Lower leg skin (tissue), 4 donors: ENCODE data around the gene PPP2R3C. TPM values are rescaled to one million over a fixed set of nuclear protein-coding genes. Genes with fewer than 3 reads are reported as not detected.
"Not testable (repeated sequence)": the region's sequence is repeated elsewhere in the genome, so short reads cannot be mapped to it uniquely, and the experiment has no call there.

ENCODE experiments used
- DNase-seq, 2 donors: peaks; one replicate each; pipeline ENCODE4 v3.0.0-alpha.2; 2019; ENCODE audit warnings: low spot score in 2 of 2
- H3K4me3 ChIP-seq: fragments of 200-600 bp; sonication (generic); 2 replicates; pipeline ENCODE4 v1.5.1; 2017; ENCODE audit warnings: mild to moderate bottlenecking, low read depth; ENCODE audit not compliant: poor library complexity, severe bottlenecking
- POLR2A ChIP-seq, 2 donors: fragments of 450-650 bp; IDR thresholded peaks; one replicate each; pipeline ENCODE4 v1.6.1; 2016 to 2017; ENCODE audit warnings: antibody characterized with exemption in 2 of 2, mild to moderate bottlenecking in 1 of 2, moderate library complexity in 1 of 2
- WGBS, 2 donors: methylation state at CpG; one replicate each; pipeline ENCODE4 v1.1.5; 2018; 5-methylcytosine and 5-hydroxymethylcytosine counted together
- intact Hi-C: fragments of 100-400 bp; cut with DNase I; formaldehyde crosslinking; loops from one replicate; pipeline ENCODE4 v1.15.0; 2023; ENCODE audit warnings: low total_unique reads
- total RNA-seq, 4 donors: library from RNA; depleted of rRNA; stranded (reverse); fragments of >200 nt; gene quantifications; one replicate each; pipeline ENCODE4 v1.1.0, GENCODE V29; 2016
- TF ChIP-seq, protein P1 (sequence below), 3 donors: fragments of 450-650 bp; IDR thresholded peaks; one replicate each; pipeline ENCODE4 v1.5.1; 2016; ENCODE audit warnings: antibody characterized with exemption in 3 of 3, mild to moderate bottlenecking in 3 of 3, moderate library complexity in 2 of 3

The PPP2R3C gene
- total RNA-seq, 4 donors from 2014 or later = 4.3 to 20.8 (median 6.8) TPM

GRCh38 chr14:35114036-35114435, 7.8 kb downstream of the PPP2R3C start:
- no peak for DNase-seq
- intact Hi-C loops = no loop called here
- WGBS, 2 donors = 87 to 89% methylated on average over 2 of the region's 2 CpGs

GRCh38 chr14:35113308-35113950, 8.4 kb downstream of the PPP2R3C start:
- TF ChIP-seq, protein P1, sequence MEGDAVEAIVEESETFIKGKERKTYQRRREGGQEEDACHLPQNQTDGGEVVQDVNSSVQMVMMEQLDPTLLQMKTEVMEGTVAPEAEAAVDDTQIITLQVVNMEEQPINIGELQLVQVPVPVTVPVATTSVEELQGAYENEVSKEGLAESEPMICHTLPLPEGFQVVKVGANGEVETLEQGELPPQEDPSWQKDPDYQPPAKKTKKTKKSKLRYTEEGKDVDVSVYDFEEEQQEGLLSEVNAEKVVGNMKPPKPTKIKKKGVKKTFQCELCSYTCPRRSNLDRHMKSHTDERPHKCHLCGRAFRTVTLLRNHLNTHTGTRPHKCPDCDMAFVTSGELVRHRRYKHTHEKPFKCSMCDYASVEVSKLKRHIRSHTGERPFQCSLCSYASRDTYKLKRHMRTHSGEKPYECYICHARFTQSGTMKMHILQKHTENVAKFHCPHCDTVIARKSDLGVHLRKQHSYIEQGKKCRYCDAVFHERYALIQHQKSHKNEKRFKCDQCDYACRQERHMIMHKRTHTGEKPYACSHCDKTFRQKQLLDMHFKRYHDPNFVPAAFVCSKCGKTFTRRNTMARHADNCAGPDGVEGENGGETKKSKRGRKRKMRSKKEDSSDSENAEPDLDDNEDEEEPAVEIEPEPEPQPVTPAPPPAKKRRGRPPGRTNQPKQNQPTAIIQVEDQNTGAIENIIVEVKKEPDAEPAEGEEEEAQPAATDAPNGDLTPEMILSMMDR (IDR thresholded peaks at IDR 0.05) = no peak
- no peak for TF ChIP-seq POLR2A (IDR thresholded peaks at IDR 0.05)
- no peak overlapping the region for H3K4me3 ChIP-seq
- DNase-seq = no peak
- WGBS, 2 donors = 91 to 93% methylated on average over 4 of the region's 4 CpGs
- intact Hi-C loops = no loop called here

More at GRCh38 chr14:35114036-35114435, 7.8 kb downstream of the PPP2R3C start:
- no peak for TF ChIP-seq POLR2A (IDR thresholded peaks at IDR 0.05)
- TF ChIP-seq, protein P1 (IDR thresholded peaks at IDR 0.05) = no peak
- no peak overlapping the region for H3K4me3 ChIP-seq

DNA sequence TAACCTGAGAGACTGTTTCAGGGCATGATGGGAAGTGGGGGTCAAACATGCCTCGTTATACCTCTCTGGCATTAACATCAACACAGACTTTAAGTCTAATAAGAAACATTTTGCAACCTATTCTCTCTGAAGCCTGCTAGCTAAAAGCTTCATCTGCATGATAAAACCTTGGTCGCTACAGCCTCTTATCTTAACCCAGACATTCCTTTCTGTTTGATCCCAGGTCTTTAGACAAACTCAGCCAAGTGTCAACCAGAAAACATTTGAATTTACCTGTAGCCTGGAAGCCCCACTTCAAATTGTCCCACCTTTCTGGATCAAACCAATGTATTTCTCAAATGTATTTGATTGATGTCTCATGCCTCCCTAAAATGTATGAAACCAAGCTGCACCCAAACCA, 9.1 kb downstream of the PPP2R3C start:
- no peak for DNase-seq
- intact Hi-C loops = no loop called here
- WGBS, 2 donors = 94 to 95% methylated on average over 2 of the region's 2 CpGs
- TF ChIP-seq POLR2A (IDR thresholded peaks at IDR 0.05) = no peak
- TF ChIP-seq, protein P1 (IDR thresholded peaks at IDR 0.05) = no peak
- no peak overlapping the region for H3K4me3 ChIP-seq

DNA sequence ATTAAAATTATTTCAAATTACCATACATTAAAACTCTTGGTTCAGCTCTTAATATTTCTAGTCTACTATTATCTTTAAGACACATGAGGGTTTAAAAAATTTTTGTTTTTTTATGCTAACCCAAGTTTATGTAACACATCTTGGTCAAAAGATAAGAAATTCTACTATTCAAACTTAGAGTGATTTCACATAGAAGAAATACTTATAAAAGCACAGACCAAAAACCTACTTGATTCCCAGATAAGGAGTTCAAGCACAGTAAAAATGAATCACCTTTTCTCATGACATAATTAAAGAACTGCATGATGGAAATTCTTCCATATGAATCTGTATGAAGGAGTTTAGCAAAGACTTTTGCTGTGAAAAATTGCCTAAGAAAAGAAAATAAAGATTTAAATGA, 13.9 kb downstream of the PPP2R3C start:
- DNase-seq = no peak
- no peak overlapping the region for H3K4me3 ChIP-seq
- intact Hi-C loops = no loop called here
- TF ChIP-seq POLR2A (IDR thresholded peaks at IDR 0.05) = no peak
- TF ChIP-seq, protein P1 (IDR thresholded peaks at IDR 0.05) = no peak

GRCh38 chr14:35094645-35095044, 27.1 kb downstream of the PPP2R3C start:
- intact Hi-C loops, DNase-seq, H3K4me3 ChIP-seq: not testable (repeated sequence)
- WGBS, 2 donors = 86 to 95% methylated on average over 6 of the region's 6 CpGs

GRCh38 chr14:35088514-35088913, 33.3 kb downstream of the PPP2R3C start:
- DNase-seq = no peak
- intact Hi-C loops = no loop called here
- 85 to 91% methylated on average over 2 of the region's 2 CpGs for WGBS, 2 donors
- no peak for TF ChIP-seq POLR2A (IDR thresholded peaks at IDR 0.05)
- TF ChIP-seq, protein P1 (IDR thresholded peaks at IDR 0.05) = no peak
- H3K4me3 ChIP-seq = no peak overlapping the region
